GM10266 (cell line): ENCODE results near the gene CASP2.
A peak's percentile ranks its signal among the peaks of the same experiment; 100 is the strongest.

Experiments
- DNase-seq: peaks from one replicate; pipeline ENCODE4 v3.0.0; 2012; ENCODE audit errors: extremely low spot score
- TF ChIP-seq, protein P1 (sequence below): IDR thresholded peaks from 2 replicates; pipeline ENCODE4 v1.5.1; 2012; ENCODE audit warnings: mild to moderate bottlenecking, low read depth; ENCODE audit not compliant: control insufficient read depth, insufficient read depth; ENCODE audit errors: missing control alignments

CASP2 gene

DNA sequence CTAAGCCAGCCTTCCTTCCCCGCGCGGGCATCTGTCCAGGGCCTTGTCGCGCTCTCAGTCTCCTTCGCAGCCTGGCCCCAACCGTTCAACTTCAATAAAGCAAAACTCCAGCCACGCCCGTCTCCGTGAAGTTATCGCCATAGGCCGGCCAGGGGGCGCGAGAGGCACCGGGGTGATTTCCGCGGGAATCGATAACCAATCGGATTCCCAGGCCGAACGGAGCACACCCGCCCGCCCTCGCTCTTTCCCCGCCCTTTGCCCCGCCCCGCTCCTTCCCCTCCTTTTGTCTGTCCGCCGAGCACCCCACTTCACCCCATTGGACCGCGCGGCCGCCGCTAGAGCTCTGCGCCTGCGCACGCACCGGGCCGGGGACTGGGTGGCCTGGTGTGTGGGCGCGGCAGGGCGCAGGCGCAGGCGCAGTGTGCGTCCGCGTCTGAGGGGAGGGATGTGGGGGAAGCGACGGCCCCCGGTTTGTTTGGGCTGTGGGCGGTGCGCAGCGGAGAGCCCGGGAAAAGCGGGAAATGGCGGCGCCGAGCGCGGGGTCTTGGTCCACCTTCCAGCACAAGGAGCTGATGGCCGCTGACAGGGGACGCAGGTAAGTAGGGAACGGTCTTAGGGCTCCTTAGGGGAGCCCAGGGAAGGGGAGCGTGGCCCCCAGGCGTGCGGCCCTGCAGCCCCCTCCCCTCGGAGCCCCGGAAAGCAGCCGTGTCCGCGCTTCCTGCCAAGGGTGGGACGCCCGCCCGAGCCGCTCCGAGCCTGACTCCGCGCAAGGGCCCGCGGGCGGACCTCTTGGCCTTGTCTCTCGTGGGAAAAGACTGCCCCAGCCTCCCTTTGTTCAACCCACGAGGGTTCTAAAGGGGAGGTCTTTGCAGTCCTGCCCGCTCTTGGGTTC, at the start of gene CASP2:
Gene CASP2, plus strand, starts transcription at position 417 of the 892 bp plus-strand sequence. Its CDS starts 105 bp downstream, at position 522.
- TF ChIP-seq, protein P1, sequence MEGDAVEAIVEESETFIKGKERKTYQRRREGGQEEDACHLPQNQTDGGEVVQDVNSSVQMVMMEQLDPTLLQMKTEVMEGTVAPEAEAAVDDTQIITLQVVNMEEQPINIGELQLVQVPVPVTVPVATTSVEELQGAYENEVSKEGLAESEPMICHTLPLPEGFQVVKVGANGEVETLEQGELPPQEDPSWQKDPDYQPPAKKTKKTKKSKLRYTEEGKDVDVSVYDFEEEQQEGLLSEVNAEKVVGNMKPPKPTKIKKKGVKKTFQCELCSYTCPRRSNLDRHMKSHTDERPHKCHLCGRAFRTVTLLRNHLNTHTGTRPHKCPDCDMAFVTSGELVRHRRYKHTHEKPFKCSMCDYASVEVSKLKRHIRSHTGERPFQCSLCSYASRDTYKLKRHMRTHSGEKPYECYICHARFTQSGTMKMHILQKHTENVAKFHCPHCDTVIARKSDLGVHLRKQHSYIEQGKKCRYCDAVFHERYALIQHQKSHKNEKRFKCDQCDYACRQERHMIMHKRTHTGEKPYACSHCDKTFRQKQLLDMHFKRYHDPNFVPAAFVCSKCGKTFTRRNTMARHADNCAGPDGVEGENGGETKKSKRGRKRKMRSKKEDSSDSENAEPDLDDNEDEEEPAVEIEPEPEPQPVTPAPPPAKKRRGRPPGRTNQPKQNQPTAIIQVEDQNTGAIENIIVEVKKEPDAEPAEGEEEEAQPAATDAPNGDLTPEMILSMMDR, result peak; percentile 22
- DNase-seq, result peak; percentile 99

DNA sequence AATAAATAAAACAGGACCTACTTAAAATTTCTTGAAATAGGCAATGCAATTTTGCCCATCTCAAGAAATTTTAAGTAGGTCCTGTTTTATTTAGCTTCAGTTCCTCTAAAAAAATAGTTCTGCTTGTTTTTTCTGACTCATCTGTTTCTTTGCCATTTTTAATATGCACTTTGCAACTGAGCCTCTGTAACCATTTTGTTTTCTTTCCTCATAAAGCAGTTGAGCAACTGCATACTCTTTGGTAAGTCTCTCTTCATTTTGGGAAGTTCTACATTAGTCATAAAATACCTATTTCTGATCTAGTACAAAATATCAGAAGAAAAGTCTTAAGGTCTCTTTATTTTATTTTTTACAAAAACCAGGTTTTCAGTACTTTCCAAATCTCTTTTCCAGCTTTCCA, 48.3 kb upstream of the CASP2 start:
- DNase-seq, result no peak
- TF ChIP-seq, protein P1, result no peak

DNA sequence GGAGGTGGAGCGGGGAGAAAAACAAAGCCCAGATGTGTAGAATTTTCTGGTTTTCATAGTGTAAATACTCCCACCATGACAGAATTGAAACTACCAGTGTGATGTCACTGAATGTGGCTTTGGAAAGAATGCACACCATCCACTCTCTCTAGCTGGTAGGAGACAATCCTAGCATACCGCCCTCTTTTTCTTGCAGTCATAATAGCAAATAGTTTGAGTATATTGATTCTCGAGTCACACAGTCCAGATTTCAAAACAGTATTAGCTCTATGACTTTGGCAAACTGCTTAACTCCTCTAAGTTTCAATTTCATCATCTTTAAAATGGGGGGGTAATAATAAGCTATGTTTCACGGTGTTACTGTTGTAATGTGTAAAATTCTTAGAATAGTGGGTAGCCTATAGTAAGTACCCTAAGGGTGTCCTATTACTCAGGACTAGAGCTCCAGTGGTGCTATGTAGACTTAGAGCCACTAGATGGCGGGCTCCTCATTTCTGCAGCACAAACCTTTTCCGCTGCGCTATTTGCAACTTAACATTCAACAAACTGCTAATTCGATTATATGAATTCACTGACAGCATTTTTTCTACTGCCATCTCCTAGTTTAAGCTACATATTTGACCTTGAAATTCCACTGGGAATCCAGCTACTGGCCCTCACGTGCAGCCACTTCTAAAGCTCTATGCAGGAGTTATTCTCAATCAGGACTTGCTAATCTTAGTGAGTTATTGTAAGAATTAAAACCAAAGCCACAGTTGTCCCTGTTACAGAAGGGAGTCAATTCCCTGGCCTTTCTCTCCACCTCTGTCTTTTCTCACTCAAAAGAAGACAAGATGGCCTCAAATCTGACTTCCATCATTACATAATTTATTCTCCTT, 47.6 kb upstream of the CASP2 start:
- DNase-seq, result peak; percentile 57
- TF ChIP-seq, protein P1, result peak; percentile 88

DNA sequence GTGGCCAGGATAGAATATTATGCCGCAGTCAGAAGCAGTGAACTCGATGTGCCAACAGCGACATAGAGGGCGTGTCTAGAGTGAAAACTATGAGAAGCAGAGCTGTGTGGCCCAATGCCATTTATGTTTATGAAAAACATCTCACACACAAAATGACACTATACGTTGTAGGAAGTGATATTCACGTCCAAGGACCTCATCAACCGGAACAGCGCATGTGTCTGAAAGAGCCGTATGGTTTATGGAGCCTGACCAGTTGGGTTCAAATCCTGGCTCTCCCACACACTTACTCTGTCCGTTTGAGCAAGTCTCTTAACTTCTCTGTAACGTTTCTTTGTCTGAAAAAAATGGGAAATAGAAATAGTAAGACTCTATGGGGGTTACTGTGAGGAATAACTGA, 45.8 kb upstream of the CASP2 start:
- TF ChIP-seq, protein P1, result no peak
- DNase-seq, result no peak

DNA sequence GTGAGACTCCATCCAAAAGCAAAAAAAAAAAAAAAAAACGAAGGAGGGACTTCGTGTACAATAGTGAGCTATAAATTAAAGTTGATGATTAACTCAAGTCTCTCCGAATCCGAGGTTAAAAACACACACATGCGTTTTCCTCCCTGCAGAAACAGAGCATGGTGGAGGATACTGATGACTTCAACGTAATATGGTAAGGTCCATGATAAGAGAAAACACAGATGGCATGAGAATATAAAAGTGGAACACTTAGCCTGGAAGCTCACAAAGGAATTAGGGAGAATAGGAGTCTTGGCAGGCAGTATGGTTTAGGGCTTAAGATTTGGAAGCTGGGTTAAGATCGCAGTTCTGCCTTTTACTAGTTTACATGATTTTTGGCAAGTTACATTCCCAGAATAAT, 45.0 kb upstream of the CASP2 start:
- DNase-seq, result no peak
- TF ChIP-seq, protein P1, result no peak

DNA sequence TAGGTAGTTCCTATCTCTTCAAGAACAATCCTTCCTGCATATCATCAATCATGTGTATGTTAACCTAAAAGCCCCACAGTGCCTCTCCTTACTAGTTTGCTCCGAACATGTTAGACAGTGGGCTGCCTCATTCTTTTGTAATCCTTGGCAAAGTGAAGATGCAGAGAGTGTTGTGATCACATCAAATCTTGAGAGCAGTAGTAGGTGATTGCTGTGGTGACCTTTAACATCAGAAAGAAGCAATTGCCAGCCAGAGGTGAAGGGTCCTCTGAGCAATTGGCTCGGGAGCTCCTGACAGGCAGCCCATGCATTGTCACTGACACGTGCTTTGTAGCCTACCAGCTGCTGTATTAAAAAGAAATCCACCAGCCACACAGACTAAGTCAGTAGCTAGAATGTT, 44.5 kb upstream of the CASP2 start:
- TF ChIP-seq, protein P1, result no peak
- no peak for DNase-seq
